VCaP (cell line): ENCODE data around the gene KRT71.

Experiments
- H3K27ac ChIP-seq: fragments of 450-650 bp; 2 replicates; pipeline ENCODE4 v1.5.1; 2017
- TF ChIP-seq, protein P1 (sequence below): fragments of 450-650 bp; conservative IDR thresholded peaks from 2 replicates; pipeline ENCODE4 v1.5.1; 2017; ENCODE audit warnings: mild to moderate bottlenecking, moderate library complexity

The KRT71 gene

DNA sequence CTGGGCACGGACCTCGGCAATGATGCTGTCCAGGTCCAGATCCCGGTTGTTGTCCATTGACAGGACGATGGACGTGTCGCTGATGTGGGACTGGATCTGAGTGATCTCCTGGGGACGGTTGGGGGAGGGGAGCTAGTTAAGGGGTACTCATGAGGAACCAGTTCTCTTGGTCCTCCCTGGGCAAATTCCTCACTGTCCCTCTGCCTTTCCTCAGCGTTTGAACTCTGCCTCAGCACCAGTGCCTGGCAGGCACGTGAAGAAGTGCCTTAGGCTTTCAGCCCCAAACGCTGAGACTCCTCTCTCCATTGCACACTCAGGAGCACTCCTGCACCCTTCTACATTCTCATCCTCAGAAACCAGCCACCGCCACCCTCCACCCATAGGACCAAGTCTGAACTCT lies 38.6 kb upstream of the KRT71 start:
- TF ChIP-seq, protein P1, sequence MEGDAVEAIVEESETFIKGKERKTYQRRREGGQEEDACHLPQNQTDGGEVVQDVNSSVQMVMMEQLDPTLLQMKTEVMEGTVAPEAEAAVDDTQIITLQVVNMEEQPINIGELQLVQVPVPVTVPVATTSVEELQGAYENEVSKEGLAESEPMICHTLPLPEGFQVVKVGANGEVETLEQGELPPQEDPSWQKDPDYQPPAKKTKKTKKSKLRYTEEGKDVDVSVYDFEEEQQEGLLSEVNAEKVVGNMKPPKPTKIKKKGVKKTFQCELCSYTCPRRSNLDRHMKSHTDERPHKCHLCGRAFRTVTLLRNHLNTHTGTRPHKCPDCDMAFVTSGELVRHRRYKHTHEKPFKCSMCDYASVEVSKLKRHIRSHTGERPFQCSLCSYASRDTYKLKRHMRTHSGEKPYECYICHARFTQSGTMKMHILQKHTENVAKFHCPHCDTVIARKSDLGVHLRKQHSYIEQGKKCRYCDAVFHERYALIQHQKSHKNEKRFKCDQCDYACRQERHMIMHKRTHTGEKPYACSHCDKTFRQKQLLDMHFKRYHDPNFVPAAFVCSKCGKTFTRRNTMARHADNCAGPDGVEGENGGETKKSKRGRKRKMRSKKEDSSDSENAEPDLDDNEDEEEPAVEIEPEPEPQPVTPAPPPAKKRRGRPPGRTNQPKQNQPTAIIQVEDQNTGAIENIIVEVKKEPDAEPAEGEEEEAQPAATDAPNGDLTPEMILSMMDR, result no peak
- H3K27ac ChIP-seq, result no peak overlapping the region

DNA sequence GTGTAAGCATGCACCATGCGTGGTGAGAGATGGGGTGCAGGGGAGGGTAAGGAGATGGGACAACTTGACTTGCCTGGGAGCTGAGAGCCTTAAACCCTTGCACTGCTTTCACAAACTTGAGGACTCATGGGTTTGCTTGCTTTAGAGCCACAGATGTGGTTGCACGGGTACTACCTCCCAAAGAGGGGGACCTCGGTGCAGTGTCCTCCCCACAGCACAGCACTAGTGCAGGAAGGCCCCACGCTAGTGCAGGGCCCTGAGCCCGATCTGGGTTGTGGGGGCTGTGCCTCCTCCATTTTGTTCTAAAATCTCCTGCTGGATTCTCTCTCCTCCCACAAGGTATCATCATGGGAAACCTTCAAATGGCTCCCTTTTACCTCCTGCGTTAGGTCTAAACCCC lies 37.1 kb upstream of the KRT71 start:
- no peak overlapping the region for H3K27ac ChIP-seq
- TF ChIP-seq, protein P1, result no peak

DNA sequence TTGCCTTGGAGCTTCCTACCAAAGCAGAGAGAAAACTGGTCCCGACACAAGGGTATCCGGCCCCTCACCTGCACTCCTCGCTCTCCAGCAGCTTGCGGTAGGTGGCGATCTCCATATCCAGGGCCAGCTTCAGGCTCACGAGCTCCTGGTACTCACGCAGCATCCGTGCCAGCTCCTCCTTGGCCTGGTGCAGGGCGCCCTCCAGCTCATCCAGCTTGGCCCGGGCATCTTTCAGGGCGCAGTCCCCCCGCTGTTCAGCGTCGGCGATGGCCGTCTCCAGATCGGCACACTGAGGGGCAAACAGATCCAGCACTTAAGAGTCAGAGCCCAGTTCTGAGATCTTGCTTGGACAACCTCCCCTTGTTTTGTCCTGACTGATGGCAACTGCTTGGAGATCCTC lies 34.6 kb upstream of the KRT71 start:
- H3K27ac ChIP-seq, result no peak overlapping the region
- TF ChIP-seq, protein P1, result no peak

DNA sequence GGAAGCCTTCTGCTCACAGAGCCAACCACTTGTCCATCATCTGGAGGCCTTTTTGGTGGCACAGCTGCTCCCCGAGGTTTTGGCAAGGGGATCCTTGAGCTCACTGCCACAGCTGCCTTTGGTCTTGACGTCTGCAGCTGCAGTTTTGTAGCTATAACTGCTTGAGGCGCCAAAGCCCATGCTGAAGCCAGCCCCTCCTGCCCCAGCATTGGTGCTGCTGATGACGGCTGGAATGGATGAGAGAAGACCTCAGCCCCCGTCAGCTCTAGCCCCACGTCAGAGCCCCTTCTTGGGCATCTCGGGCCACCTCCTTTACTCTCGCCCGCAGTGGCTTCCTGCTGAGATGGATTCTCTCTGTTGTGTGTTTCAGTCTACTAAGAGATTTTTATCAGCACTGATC lies 33.0 kb upstream of the KRT71 start:
- H3K27ac ChIP-seq, result no peak overlapping the region
- TF ChIP-seq, protein P1, result no peak

DNA sequence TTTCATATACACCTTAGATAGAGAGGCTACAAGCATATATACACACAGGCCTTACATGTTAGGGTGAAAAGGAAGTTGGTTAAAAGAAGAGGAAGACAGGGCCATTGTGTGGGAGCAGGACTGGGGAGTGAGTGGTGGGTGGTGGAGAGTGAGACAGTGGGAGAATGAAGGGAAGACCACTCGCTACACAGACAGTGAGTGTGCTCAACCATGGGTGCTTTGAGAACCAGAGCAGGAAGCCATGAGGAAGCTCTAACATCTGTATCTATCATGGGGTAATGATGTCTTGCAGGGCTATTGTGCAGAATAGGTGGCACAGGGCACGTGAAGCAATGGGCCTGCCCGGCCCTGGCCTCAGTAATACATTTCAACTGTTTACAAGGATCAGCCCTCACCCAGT lies 32.1 kb upstream of the KRT71 start:
- TF ChIP-seq, protein P1, result no peak

DNA sequence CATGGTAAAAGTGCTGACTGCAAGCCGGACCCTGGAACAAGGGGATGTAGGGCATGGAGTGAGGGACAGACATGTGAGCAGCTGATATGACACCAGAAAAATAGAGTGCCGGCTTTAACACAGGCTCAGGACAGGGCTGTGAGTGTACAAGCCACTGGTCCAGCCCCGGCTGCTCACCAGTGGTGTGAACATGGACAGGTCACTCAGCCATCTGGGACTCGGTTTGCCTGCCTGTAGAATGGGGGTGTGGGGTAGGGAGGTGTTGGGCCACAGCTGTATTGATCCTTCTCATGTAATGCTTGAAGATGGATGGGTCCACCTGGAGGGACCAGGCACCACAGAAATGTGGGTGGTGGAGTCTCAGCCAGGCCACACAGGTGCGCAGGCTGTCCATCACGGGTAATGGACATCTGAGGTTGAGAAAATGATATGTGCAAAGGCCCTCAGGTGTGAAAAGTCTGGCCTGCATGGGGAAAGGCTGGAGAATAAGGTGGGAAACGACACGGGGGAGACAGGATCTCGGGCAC lies 31.3 kb upstream of the KRT71 start:
- TF ChIP-seq, protein P1, result no peak
- H3K27ac ChIP-seq, result peak overlapping the region; percentile 29; the same call in 1 of the 2 replicates

More for the DNA sequence above, 32.1 kb upstream of the KRT71 start:
- no peak overlapping the region for H3K27ac ChIP-seq

DNA sequence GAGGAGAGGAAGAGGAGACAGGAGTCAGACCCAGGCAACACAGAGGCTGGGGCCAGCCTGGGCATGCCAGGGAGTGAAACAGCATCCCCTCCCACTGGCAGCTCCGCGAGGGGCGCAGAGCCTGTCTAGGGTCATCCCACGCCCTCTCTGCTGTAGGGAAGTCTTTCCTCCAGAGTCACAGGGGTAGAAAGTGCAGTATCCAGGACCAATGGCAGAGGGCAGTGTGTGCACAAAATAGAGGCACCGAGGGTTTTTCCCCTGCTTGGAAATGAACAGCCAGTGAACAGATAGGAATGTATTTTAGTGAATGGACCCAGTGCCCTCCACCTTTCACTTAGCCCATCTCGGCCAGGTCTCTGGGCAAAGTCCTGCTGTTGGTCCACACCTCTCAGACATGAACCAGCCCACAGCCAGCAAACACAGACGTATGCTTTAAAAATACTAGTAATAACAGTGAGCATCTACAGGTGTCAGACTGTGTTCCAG lies 30.1 kb upstream of the KRT71 start:
- TF ChIP-seq, protein P1, result peak; percentile 89

More for the DNA sequence above, 30.1 kb upstream of the KRT71 start:
- peak overlapping the region; percentile 29; the same call in 1 of the 2 replicates for H3K27ac ChIP-seq
